HepG2 (cell line): ENCODE results near the gene ENTREP3. TPM values are rescaled to one million over a fixed set of nuclear protein-coding genes. Genes with fewer than 3 reads are reported as not detected.

Source experiments
- GATAD1 ChIP-seq: IDR thresholded peaks from 2 replicates; pipeline ENCODE4 v1.6.1; 2016; ENCODE audit warnings: missing genetic modification reagents, missing compliant biosample characterization
- HNF4A ChIP-seq: sonication (generic); formaldehyde crosslinking; IDR thresholded peaks from 2 replicates; pipeline ENCODE4 v1.4.0; 2020; ENCODE audit warnings: missing genetic modification reagents
- KDM2A ChIP-seq: sonication (generic); formaldehyde crosslinking; IDR thresholded peaks from 2 replicates; pipeline ENCODE4 v1.4.0; 2020; ENCODE audit warnings: low read depth, missing genetic modification reagents, borderline replicate concordance
- KMT2B ChIP-seq: IDR thresholded peaks from 2 replicates; pipeline ENCODE4 v1.6.1; 2016; ENCODE audit warnings: missing genetic modification reagents, missing compliant biosample characterization
- NRL ChIP-seq: sonication (generic); formaldehyde crosslinking; IDR thresholded peaks from 2 replicates; pipeline ENCODE4 v1.5.0; 2020; ENCODE audit warnings: missing genetic modification reagents, mild to moderate bottlenecking, moderate library complexity, borderline replicate concordance
- REPIN1 ChIP-seq: sonication (generic); formaldehyde crosslinking; IDR thresholded peaks from 2 replicates; pipeline ENCODE4 v1.8.0; 2022; ENCODE audit warnings: missing genetic modification reagents, low read depth, mild to moderate bottlenecking, borderline replicate concordance
- SP1 ChIP-seq, 2 experiments: fragments of 450-650 bp in 1 of 2; sonication (generic) in 1 of 2; formaldehyde crosslinking in 1 of 2; IDR thresholded peaks; 2 replicates each; pipeline versions ENCODE4 v1.4.0 to v1.6.1; 2016 to 2020; ENCODE audit warnings: missing genetic modification reagents in 1 of 2
- TSC22D2 ChIP-seq: sonication (generic); formaldehyde crosslinking; IDR thresholded peaks from 2 replicates; pipeline ENCODE4 v1.5.1; 2020; ENCODE audit warnings: missing genetic modification reagents, mild to moderate bottlenecking, borderline replicate concordance
- ZKSCAN5 ChIP-seq: sonication (generic); formaldehyde crosslinking; IDR thresholded peaks from 2 replicates; pipeline ENCODE4 v1.5.1; 2020; ENCODE audit warnings: mild to moderate bottlenecking, missing genetic modification reagents
- ZMYM4 ChIP-seq: sonication (generic); formaldehyde crosslinking; IDR thresholded peaks from 2 replicates; pipeline ENCODE4 v1.8.1; 2023; ENCODE audit warnings: mild to moderate bottlenecking, missing genetic modification reagents
- ZNF780A ChIP-seq: sonication (generic); formaldehyde crosslinking; IDR thresholded peaks from 2 replicates; pipeline ENCODE4 v1.8.0; 2022; ENCODE audit warnings: mild to moderate bottlenecking, missing genetic modification reagents, moderate library complexity
- ZNF788 ChIP-seq: sonication (generic); formaldehyde crosslinking; IDR thresholded peaks from 2 replicates; pipeline ENCODE4 v1.5.0; 2020; ENCODE audit warnings: mild to moderate bottlenecking, missing genetic modification reagents, borderline replicate concordance
- ZNF883 ChIP-seq: sonication (generic); formaldehyde crosslinking; IDR thresholded peaks from 2 replicates; pipeline ENCODE4 v1.5.1; 2020; ENCODE audit warnings: mild to moderate bottlenecking, missing genetic modification reagents; ENCODE audit errors: not compliant biosample characterization
- polyA plus RNA-seq, 8 experiments: library from polyadenylated mRNA; depleted of rRNA in 3 of 8; stranded (reverse) in 7 of 8; unstranded in 1 of 8; fragments of >200 nt; fragmentation: Illumina TruSeq in 4 of 8; extraction: Trizol in 4 of 8; gene quantifications; 2 replicates each; pipeline versions ENCODE4 v1.2.1 to v1.2.3, GENCODE V29; 2011 to 2016; ENCODE audit warnings: low read depth in 4 of 8, missing spikeins in 1 of 8, mixed read lengths in 1 of 8; ENCODE audit not compliant: insufficient read depth in 1 of 8
- total RNA-seq, 5 experiments: library from RNA; depleted of rRNA; stranded (reverse); fragments of >200 nt; fragmentation: Illumina TruSeq; extraction: Trizol; gene quantifications; 2 replicates each; pipeline ENCODE4 v1.2.3, GENCODE V29; 2016; ENCODE audit warnings: low read depth in 1 of 5
- TF ChIP-seq, protein P1 (sequence below): sonication (generic); formaldehyde crosslinking; IDR thresholded peaks from 2 replicates; pipeline ENCODE4 v1.4.0; 2020; ENCODE audit warnings: mild to moderate bottlenecking, missing genetic modification reagents
- TF ChIP-seq, protein P2 (sequence below): IDR thresholded peaks from 2 replicates; pipeline ENCODE4 v1.6.1; 2016; ENCODE audit warnings: mild to moderate bottlenecking
- TF ChIP-seq, protein P3 (sequence below): IDR thresholded peaks from 2 replicates; pipeline ENCODE4 v1.6.1; 2016; ENCODE audit warnings: missing compliant biosample characterization, missing genetic modification reagents, borderline replicate concordance
- TF ChIP-seq, protein P4 (sequence below): sonication (generic); formaldehyde crosslinking; IDR thresholded peaks from 2 replicates; pipeline ENCODE4 v1.8.0; 2022; ENCODE audit warnings: missing genetic modification reagents, mild to moderate bottlenecking, moderate library complexity, borderline replicate concordance

Gene ENTREP3
- total and polyA plus RNA-seq, 2 of the 13 experiments (the other 11 are each of a cell fraction or from before 2014, with no cell fraction given) = 4.1 to 9.9 TPM

DNA sequence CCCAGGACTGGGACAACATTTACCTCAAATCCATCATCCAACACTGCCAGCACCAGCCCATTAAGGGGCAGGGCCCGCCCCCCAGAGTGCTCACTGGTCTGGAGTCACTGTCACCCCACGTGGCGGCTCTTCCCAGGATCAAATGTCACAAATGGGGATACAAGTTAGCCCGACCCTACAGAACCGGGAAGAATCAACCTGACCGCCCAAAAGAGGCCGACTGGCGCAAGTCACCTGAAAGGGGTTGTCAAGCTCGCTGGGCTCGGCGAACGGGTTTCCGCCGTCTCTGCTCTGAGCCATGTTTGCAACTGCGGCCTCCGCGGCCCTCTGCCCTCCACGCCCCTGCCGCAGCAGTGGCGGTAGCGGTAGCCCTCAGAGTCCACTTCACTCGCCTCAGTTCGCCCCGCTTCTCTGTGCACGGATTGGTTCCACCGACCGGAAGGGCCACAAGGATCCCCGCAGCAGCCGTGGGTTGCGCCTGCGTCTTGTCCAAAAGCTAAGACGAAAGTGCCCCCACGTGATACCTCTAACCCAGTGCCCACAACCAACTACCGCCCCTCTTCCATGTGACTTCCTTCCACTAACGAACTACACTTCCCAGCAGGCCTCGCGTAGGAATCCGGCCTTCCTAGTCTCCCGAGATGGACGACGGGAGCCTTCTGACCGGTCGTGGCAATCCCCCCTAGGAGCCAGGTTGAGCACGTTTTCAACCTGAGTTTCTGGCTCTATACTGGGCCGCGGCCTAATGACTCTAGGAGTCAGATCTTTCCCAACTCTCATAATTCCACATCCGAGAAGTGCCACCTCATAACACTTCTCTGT lies 6.8 kb upstream of the ENTREP3 start, which contains the start of gene SCAMP3 (continued):
- TF ChIP-seq REPIN1 (CRISPR knock-in tag) = peak; percentile 84
- TF ChIP-seq ZNF780A (CRISPR knock-in tag) = 0 out of 2 replicates have a peak, but pooled peaks have one; percentile 46
- TF ChIP-seq ZNF883 (CRISPR knock-in tag) = peak; percentile 33
- peak; percentile 93 for TF ChIP-seq NRL (CRISPR knock-in tag)
- peak; percentile 88 for TF ChIP-seq GATAD1 (CRISPR knock-in tag)
- TF ChIP-seq TSC22D2 (CRISPR knock-in tag) = peak; percentile 85; the same call in 1 of the 2 replicates
- no peak for TF ChIP-seq SP1 (IDR thresholded peaks at IDR 0.05)
- TF ChIP-seq SP1 (CRISPR knock-in tag; IDR thresholded peaks at IDR 0.05) = 0 out of 2 replicates have a peak, but pooled peaks have one; percentile 8
- TF ChIP-seq, protein P1, sequence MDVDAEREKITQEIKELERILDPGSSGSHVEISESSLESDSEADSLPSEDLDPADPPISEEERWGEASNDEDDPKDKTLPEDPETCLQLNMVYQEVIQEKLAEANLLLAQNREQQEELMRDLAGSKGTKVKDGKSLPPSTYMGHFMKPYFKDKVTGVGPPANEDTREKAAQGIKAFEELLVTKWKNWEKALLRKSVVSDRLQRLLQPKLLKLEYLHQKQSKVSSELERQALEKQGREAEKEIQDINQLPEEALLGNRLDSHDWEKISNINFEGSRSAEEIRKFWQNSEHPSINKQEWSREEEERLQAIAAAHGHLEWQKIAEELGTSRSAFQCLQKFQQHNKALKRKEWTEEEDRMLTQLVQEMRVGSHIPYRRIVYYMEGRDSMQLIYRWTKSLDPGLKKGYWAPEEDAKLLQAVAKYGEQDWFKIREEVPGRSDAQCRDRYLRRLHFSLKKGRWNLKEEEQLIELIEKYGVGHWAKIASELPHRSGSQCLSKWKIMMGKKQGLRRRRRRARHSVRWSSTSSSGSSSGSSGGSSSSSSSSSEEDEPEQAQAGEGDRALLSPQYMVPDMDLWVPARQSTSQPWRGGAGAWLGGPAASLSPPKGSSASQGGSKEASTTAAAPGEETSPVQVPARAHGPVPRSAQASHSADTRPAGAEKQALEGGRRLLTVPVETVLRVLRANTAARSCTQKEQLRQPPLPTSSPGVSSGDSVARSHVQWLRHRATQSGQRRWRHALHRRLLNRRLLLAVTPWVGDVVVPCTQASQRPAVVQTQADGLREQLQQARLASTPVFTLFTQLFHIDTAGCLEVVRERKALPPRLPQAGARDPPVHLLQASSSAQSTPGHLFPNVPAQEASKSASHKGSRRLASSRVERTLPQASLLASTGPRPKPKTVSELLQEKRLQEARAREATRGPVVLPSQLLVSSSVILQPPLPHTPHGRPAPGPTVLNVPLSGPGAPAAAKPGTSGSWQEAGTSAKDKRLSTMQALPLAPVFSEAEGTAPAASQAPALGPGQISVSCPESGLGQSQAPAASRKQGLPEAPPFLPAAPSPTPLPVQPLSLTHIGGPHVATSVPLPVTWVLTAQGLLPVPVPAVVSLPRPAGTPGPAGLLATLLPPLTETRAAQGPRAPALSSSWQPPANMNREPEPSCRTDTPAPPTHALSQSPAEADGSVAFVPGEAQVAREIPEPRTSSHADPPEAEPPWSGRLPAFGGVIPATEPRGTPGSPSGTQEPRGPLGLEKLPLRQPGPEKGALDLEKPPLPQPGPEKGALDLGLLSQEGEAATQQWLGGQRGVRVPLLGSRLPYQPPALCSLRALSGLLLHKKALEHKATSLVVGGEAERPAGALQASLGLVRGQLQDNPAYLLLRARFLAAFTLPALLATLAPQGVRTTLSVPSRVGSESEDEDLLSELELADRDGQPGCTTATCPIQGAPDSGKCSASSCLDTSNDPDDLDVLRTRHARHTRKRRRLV (CRISPR knock-in tag) = peak; percentile 68; the same call in 1 of the 2 replicates
- TF ChIP-seq HNF4A = no peak
- TF ChIP-seq, protein P2, sequence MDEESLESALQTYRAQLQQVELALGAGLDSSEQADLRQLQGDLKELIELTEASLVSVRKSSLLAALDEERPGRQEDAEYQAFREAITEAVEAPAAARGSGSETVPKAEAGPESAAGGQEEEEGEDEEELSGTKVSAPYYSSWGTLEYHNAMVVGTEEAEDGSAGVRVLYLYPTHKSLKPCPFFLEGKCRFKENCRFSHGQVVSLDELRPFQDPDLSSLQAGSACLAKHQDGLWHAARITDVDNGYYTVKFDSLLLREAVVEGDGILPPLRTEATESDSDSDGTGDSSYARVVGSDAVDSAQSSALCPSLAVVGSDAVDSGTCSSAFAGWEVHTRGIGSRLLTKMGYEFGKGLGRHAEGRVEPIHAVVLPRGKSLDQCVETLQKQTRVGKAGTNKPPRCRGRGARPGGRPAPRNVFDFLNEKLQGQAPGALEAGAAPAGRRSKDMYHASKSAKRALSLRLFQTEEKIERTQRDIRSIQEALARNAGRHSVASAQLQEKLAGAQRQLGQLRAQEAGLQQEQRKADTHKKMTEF (CRISPR knock-in tag) = peak; percentile 85
- no peak for TF ChIP-seq ZKSCAN5 (CRISPR knock-in tag)
- peak; percentile 51; the same call in 1 of the 2 replicates for TF ChIP-seq ZMYM4 (CRISPR knock-in tag)
- TF ChIP-seq, protein P3, sequence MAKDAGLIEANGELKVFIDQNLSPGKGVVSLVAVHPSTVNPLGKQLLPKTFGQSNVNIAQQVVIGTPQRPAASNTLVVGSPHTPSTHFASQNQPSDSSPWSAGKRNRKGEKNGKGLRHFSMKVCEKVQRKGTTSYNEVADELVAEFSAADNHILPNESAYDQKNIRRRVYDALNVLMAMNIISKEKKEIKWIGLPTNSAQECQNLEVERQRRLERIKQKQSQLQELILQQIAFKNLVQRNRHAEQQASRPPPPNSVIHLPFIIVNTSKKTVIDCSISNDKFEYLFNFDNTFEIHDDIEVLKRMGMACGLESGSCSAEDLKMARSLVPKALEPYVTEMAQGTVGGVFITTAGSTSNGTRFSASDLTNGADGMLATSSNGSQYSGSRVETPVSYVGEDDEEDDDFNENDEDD = peak; percentile 57; the same call in 1 of the 2 replicates
- TF ChIP-seq ZNF788 (CRISPR knock-in tag) = peak; percentile 68; the same call in 1 of the 2 replicates
- peak; percentile 62 for TF ChIP-seq KMT2B (CRISPR knock-in tag)
- peak; percentile 100 for TF ChIP-seq KDM2A (CRISPR knock-in tag)
- TF ChIP-seq, protein P4, sequence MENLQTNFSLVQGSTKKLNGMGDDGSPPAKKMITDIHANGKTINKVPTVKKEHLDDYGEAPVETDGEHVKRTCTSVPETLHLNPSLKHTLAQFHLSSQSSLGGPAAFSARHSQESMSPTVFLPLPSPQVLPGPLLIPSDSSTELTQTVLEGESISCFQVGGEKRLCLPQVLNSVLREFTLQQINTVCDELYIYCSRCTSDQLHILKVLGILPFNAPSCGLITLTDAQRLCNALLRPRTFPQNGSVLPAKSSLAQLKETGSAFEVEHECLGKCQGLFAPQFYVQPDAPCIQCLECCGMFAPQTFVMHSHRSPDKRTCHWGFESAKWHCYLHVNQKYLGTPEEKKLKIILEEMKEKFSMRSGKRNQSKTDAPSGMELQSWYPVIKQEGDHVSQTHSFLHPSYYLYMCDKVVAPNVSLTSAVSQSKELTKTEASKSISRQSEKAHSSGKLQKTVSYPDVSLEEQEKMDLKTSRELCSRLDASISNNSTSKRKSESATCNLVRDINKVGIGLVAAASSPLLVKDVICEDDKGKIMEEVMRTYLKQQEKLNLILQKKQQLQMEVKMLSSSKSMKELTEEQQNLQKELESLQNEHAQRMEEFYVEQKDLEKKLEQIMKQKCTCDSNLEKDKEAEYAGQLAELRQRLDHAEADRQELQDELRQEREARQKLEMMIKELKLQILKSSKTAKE = 0 out of 2 replicates have a peak, but pooled peaks have one; percentile 16
